Measurements from ENCODE around the gene GFM1.

DNA sequence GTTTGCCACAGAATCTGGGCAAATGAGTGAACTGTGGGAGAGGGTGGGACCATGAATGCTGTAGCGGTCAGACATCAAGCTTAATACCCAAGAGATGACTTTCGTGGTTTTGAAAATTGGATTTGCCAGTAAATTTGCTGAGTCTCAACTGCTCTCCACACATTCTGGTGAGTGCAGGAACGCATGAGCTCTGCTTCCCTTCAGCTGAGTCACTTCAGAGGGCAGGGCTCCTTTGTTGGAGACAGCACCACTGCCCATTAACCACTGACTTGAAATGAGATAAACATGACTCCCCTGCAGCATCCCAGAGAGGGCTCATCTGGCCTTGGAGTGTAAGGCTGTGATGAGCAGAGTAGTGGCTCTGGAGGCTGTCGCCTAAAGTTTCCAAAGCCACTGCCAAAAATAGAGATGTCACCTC lies 65.3 kb downstream of the GFM1 start:
- TF ChIP-seq, protein P1, sequence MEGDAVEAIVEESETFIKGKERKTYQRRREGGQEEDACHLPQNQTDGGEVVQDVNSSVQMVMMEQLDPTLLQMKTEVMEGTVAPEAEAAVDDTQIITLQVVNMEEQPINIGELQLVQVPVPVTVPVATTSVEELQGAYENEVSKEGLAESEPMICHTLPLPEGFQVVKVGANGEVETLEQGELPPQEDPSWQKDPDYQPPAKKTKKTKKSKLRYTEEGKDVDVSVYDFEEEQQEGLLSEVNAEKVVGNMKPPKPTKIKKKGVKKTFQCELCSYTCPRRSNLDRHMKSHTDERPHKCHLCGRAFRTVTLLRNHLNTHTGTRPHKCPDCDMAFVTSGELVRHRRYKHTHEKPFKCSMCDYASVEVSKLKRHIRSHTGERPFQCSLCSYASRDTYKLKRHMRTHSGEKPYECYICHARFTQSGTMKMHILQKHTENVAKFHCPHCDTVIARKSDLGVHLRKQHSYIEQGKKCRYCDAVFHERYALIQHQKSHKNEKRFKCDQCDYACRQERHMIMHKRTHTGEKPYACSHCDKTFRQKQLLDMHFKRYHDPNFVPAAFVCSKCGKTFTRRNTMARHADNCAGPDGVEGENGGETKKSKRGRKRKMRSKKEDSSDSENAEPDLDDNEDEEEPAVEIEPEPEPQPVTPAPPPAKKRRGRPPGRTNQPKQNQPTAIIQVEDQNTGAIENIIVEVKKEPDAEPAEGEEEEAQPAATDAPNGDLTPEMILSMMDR (IDR thresholded peaks at IDR 0.05): no peak
- TF ChIP-seq POLR2A (IDR thresholded peaks at IDR 0.05): no peak

All from esophagus squamous epithelium (tissue), 4 donors.